GM12872 (cell line): ENCODE data around the gene CLEC2L.

Experiments used
- TF ChIP-seq, protein P1 (sequence below): IDR thresholded peaks from 3 replicates; pipeline ENCODE4 v1.5.1; 2011; ENCODE audit warnings: low read depth, mild to moderate bottlenecking, low read length, moderate library complexity; ENCODE audit not compliant: insufficient read depth

The CLEC2L gene

GRCh38 chr7:139523199-139523941, at the start of gene CLEC2L:
CLEC2L (plus strand) TSS chr7:139523685; CDS start chr7:139523928, 243 bp downstream.
- TF ChIP-seq, protein P1, sequence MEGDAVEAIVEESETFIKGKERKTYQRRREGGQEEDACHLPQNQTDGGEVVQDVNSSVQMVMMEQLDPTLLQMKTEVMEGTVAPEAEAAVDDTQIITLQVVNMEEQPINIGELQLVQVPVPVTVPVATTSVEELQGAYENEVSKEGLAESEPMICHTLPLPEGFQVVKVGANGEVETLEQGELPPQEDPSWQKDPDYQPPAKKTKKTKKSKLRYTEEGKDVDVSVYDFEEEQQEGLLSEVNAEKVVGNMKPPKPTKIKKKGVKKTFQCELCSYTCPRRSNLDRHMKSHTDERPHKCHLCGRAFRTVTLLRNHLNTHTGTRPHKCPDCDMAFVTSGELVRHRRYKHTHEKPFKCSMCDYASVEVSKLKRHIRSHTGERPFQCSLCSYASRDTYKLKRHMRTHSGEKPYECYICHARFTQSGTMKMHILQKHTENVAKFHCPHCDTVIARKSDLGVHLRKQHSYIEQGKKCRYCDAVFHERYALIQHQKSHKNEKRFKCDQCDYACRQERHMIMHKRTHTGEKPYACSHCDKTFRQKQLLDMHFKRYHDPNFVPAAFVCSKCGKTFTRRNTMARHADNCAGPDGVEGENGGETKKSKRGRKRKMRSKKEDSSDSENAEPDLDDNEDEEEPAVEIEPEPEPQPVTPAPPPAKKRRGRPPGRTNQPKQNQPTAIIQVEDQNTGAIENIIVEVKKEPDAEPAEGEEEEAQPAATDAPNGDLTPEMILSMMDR: no peak

- TF ChIP-seq, protein P1: no peak
Measured at GRCh38 chr7:139476139-139476538, 47.3 kb upstream of the CLEC2L start.

DNA sequence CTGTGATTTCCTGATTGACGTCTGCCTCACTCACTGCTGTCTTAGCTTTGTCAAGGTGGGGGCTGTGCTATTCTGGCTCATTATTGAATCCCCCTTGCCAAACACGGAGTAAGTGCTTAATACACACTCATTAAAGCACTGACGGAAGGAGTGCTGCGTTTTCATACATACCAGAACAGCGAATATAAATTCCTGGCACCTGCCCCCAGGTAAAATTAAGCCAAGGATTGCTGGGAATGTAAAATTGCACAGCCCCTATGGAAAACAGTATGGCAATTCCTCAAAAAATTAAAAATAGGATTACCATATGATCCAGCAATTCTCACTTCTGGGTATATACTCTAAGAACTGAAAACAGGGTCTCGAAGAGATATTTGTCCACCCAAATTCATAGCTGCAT, 46.6 kb upstream of the CLEC2L start:
- TF ChIP-seq, protein P1: no peak

GRCh38 chr7:139479620-139480019, 43.9 kb upstream of the CLEC2L start:
- TF ChIP-seq, protein P1: no peak

- TF ChIP-seq, protein P1: no peak
Measured at GRCh38 chr7:139481364-139481763, 42.1 kb upstream of the CLEC2L start.

DNA sequence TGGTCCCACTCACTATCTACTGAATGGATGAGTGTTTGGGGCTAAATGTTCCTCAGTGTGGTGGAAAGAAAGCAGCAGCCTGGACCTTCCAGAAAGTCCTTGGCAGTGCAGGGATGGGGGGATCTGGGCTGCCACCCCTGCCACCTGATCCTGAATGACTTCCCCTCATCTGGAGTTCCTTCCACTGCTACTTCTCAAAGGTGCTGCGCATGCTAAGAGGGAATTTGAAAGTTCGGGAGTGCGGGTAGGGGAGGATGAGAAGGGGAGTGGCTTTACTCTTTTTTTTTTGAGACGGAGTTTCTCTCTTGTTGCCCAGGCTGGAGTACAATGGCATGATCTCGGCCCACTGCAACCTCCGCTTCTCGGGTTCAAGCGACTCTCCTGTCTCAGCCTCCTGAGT, 41.4 kb upstream of the CLEC2L start:
- TF ChIP-seq, protein P1: no peak

- TF ChIP-seq, protein P1: no peak
Measured at GRCh38 chr7:139482662-139483466, 40.6 kb upstream of the CLEC2L start.
